HTERT RPE-1 (cell line): ENCODE data around the gene DPM2.

Experiments used
- in situ Hi-C: fragments of 300-500 bp; cut with MboI; formaldehyde crosslinking; loops from 4 replicates; pipeline ENCODE4 v1.14.3; 2020; ENCODE audit warnings: low sequenced_read_pairs

DPM2 gene

GRCh38 chr9:127958728-127959127 is 21.1 kb upstream of the DPM2 start:
- in situ Hi-C loops, result no loop called here

DNA sequence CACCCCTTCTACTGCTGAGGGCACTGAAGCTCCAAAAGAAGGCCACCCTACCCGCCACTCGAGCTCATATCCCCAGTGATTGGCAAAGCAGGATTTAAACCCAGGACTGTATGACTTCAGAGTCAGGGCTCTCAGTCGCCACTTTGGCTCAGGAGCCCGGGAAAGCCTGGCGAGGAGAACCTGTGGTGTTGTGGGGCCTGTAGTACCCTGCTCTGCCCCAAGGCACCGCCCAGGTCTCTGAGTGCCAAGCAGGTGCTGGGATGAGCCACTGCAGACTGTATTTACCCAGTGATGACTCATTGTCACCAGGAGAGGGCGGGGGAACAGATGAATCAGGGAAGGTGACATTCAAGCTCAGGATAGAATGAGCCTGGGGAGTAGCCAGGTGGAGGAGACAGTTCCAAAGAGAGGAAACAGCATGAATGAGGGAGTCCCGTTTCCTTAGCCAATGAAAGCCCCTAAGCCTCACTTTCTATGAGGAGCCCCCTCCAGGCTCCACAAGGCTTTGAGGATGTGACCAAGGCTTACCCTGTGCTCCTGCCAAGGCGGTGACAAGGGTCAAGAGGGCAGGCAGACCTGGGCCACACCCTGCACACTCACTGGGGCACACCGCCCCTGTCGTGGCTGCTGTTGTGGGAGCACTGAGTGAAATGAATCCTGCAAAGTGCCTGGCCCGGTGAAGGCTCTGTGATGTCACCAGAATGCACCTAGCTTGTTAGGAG is 17.8 kb upstream of the DPM2 start:
- in situ Hi-C loops, result no loop called here

GRCh38 chr9:127954831-127955293 is 17.2 kb upstream of the DPM2 start:
- in situ Hi-C loops, result no loop called here

GRCh38 chr9:127953768-127954505 is 16.3 kb upstream of the DPM2 start:
- in situ Hi-C loops, result no loop called here

- in situ Hi-C loops, result no loop called here
These were observed 15.5 kb upstream of the DPM2 start for GRCh38 chr9:127953154-127953553.

DNA sequence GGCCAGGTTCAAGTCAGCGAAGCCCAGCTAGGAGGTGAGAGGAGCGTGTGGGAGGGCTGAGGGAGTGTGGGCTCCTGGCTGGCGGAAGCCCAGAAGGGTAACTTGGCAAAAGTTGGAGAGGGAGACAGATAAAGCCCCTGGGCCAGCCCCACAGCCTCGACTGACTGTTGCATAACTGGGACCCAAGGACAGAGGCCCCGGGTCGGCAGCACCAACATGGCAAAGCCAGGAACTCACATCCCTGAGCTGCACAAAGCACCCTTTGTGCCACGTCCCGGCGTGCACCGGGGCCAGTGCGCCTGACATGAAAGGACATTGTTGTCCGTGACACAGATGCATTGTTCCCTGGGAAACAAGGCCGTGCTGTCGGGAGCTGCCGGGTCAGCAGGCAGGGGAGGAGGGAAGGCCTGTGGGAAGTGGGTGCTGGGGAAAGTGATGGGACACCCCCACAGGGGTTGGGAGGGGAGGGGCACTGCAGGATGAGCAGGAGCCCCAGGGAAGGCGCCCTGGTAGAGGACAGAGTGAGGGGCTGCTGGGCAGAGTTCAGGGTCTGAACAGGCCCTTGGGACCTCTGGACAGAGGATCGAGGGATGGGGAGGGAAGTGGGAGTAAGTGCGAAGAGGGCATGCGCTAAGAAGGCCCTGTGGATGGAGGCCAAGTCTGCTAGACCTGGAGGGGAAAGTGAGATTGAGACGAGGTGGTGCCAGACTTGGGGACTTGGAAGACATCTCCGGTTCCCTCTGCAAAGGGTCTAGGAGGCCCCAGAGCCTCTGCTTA is 13.0 kb upstream of the DPM2 start:
- in situ Hi-C loops, result no loop called here

DNA sequence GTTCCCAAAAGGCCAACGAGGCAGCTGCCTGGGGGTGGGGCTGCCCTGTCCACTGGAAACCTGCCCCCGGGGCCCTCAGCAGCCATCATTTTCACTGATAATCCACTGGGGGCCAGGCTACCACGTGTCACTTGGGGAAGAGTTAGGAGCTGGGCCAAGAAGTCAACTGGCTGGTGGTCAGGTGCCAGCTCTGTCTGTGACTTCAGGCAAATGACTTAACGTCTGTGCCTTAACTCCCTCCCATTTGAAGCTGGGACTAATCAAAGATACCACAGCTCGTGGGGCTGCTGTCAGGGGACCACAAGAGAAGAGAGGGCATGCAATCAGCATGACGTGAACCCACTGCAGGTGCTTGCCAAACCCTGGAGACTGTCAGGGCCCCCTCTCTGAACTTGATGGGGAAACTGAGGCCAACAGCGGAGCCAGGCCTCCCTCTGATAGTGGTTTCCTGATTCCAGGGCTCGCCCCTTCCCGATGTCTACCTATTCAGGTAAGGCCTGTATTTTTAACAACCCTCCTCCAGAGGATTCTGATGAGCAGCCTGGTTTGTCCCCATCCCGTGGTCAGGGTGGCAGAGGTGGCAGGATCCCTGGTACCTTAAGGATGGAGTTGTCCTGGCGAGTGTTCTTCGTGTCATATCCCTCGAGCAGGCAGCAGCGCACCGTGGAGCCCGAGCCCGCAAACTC is 12.3 kb upstream of the DPM2 start:
- in situ Hi-C loops, result no loop called here

GRCh38 chr9:127947841-127948710 is 10.4 kb upstream of the DPM2 start:
- in situ Hi-C loops, result no loop called here

GRCh38 chr9:127946728-127947127 is 9.1 kb upstream of the DPM2 start:
- in situ Hi-C loops, result no loop called here

DNA sequence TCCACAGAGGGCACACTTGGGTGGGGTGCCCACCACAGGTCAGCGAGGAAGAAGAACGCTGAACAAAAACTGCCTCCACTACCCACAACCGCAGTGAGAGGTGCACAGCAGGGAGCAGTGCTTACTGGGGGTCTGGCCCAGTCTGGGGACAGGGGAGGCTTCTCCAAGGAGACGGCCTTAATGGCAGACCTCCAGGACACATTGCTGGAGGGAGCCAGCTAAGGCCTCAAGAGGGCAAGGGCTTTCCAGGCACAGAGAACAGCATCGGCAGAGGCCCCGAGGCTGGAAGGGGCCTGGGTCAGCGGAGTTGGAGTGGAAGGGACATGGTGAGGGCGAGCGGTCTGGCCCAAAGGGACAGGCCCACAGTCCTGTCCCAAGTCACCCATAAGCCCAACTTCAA is 8.3 kb upstream of the DPM2 start:
- in situ Hi-C loops, result no loop called here

GRCh38 chr9:127945338-127945737 is 7.7 kb upstream of the DPM2 start:
- in situ Hi-C loops, result no loop called here

- in situ Hi-C loops, result no loop called here
These were observed 7.0 kb upstream of the DPM2 start for GRCh38 chr9:127944586-127945218.

DNA sequence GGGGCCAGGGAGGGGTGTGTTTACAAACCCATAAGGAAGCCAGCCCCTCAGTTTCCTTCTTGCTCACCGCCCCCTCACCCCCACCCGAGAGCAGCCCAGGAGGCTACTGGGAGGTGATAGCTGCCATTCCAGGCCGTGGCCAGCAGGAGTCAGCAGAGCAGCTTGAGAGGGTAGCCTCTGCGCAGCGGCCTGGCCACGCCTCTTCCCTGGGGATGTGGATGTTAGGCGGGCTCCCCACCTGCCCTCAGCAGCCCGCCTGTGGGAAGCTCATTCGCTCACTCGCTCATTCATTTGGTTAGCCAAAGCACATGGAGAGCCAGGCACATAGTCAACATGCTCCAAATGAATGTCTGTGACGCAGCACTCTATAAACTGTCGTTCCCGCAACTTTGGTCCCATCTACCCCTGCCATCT is 6.1 kb upstream of the DPM2 start:
- in situ Hi-C loops, result no loop called here

DNA sequence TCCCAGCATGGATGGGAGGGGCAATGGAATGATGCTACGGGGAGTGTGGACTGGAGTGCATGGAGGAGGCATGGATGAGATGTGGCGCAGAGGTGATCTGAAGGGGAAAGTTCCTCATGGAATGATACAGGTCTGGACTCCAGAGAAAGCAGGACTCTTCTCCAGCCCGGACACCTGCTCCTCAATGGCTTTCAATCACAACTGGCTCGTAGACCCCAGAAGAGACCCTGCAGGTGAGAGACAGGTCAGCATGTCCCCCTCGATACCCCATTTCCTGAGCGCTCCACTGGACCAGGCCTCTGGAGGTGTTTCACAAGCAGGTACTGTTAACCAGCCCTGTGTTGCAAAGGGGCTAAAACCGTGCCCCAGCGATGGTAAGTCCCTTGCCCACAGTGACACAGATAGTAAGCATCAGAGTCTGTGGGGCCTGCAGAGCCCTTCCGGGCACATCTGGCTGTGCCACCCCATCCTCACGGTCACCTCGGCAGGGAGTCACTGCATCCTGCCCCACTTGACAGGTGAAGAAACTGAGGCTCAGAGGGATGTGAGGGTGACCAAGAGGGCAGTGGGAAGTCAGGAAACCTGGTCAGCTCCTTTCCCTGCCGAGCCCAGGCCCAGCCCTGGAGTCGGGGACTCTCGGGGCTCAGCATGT is 5.5 kb upstream of the DPM2 start:
- in situ Hi-C loops, result no loop called here

DNA sequence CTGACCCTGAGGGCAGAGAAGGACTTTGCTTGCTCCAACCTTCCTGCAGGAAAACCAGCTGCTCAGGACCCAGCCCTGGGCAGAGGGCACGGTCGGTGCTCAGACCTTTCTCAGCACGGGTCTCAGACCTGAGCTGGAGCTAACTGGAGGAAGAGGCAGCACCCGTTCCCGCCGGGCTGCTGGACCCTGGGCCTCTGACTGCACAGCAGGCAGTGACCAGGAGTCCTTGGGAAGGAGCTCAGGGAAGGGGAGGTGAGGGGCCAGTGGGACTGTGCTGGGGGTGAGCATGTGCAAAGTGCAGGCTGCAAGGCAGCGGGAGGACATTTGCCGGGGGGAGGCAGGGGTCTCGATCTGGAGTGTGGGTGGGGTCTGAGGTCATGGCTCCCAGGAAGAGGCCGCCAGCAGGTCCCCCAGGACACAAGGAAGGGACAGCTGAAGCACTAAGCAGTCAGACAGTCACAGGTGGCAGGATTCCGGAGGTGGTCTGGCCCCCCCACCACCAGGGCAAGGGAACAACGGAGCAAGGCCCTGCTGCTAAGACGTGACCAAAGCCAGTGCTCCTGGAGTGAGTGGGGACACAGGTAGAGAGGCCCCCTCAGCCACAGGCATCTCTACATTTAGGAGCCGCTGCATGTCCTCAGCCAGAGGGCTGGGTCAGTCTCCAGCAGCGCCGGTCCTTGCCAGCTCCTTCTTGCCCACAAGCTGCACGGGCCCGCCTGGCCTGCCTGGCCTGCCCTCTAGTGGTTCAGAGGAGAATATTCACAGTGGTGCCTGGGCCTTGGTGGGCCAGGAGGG is 4.8 kb upstream of the DPM2 start:
- in situ Hi-C loops, result no loop called here

GRCh38 chr9:127941961-127942215 is 4.2 kb upstream of the DPM2 start:
- in situ Hi-C loops, result no loop called here

- in situ Hi-C loops, result no loop called here
These were observed 3.7 kb upstream of the DPM2 start for GRCh38 chr9:127941062-127941960.

- in situ Hi-C loops, result no loop called here
These were observed 2.9 kb upstream of the DPM2 start for GRCh38 chr9:127940593-127940992.
